Lung microvascular endothelial cell (primary cell): Measurements from ENCODE around the gene RAB4A. TPM values are rescaled to one million over a fixed set of nuclear protein-coding genes. Genes with fewer than 3 reads are reported as not detected.
A peak's percentile ranks its signal among the peaks of the same experiment; 100 is the strongest.

ENCODE experiments used
- DNase-seq, 2 donors: peaks; one replicate each; pipeline versions ENCODE4 v3.0.0 to v3.0.0-alpha.2; 2010; ENCODE audit warnings: low read depth in 2 of 2
- total RNA-seq: library from RNA; depleted of rRNA; stranded (reverse); fragments of >200 nt; gene quantifications from 2 replicates; pipeline ENCODE4 v1.2.1, GENCODE V29; 2014

Gene RAB4A
- 13.9 and 15.7 TPM in 2 replicates for total RNA-seq

DNA sequence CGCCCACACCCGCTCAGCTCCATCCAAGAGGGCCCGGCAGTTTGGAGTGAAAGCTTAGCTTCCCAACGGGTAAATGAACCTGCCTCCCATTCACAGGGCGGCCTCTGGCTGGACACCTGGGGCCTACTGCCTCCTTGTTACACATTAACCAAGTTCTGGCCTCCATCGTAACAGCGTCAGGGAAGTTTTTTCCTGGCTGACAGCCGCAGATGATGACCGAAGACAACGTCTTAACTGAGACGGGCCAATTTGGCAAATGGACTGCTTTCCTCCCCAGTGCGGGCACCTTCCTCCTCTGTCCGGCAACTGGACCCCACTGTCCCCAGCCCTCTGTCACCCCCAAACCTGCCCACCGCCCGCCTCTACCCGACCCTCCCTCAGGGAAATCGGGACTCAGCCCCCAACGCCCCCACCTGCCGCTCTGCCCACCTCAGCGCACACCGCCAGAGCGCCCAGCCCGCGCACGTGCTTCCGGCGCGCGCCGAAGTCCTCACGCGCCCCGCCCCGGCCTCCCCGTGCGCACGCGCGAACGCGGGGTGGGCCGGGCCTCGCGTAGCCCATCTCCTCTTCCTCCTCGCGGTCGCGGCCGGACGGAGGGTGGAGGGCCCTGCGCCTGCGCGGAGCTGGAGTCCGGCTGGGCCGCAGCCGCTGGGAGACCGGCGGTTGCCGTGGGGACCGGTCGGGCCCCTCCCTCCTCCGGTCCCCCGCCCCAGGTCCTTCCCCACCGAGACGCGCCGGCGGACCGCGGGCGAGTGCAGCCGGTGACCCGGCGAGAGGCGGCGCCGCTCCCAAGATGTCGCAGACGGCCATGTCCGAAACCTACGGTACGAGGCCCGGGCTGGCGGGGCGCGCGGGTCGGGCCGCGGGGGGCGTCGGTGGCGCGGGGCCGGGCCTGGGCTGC is at the start of gene RAB4A:
Gene RAB4A (plus strand): TSS at position 565 of the 901 bp plus-strand sequence. CDS start 229 bp downstream, at position 794.
- peak; percentile 90 to 94 for DNase-seq

- no peak for DNase-seq
These were observed 48.8 kb upstream of the RAB4A start for GRCh38 chr1:229222081-229222480.

- no peak for DNase-seq
These were observed 47.4 kb upstream of the RAB4A start for GRCh38 chr1:229223498-229223897.

GRCh38 chr1:229224308-229224707 is 46.6 kb upstream of the RAB4A start:
- peak in 1 of 2 donors; percentile 47 for DNase-seq

DNA sequence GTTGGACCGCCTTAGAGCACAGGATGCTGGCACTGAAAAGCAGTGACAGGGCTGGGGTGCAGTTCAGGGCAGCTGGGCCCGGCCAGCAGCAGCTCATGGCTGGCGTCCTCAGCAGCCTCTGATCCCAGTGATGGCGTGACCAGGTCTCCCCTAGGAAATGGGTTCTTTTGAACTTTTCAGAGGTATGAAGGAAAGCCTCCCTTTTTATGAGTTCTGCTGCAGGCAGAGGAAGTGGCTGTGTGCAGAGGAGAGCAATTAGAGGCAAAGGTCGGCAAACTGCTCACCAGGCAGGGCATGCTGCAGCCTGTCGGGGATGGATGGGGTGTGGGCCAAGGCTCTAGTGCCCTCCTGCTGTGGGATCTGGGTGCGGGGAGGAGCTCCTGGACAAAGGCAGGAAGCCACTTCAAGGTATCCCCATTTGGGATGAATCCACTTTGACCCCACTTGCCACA is 45.6 kb upstream of the RAB4A start:
- DNase-seq: no peak

DNA sequence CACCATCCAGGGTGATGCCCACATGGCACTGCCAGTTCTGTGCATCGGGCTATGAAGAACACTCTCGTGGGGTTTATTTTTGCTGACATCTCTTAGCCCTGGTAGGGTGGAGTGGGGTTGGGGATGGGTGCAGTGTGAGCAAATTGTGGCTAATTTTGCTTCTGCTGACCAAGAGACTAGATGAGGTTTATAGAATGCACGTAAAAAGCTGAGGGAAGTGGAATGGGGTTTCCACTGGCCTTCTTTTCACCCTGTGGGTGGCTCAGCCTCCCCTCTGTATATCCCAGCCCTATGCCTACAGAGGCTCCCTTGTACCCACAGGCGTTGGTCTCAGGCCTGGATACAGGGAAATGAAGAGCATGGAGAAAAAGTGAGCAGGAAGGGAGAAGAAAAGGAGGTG is 44.1 kb upstream of the RAB4A start:
- DNase-seq: no peak

DNA sequence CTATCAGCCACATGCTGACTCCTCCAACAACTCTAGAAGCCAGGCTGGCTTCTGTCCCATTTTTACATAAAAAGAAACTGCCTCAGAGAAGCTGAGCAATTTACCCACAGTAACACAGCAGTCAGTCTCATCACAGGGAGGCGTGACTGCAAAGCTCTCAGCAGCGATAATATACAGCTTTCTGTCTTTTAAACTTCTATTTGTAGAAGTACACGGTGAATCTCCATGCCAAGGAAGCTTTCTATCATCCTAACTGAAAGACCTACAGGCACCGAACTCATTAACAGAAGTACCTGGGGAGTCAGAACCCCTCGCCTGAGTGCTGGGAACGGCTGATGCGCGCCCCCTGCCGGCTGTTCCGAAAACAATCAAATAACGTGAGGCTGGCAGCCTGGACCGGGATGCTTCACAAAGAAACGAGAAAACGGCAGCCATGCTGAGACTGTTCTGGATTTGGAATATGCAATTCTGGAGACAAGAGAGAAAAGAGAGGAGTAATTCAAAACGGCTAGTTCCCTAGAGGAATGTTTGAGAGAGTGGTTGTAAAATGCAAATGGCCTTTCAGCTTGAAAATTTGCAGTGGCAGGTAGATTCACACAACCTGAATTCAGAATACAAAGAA is 43.5 kb upstream of the RAB4A start:
- DNase-seq: peak; percentile 71 to 85

GRCh38 chr1:229228522-229228921 is 42.4 kb upstream of the RAB4A start:
- no peak for DNase-seq

- peak in 1 of 2 donors; percentile 15 for DNase-seq
These were observed 41.7 kb upstream of the RAB4A start for GRCh38 chr1:229229137-229229720.

GRCh38 chr1:229229721-229230139 is 41.2 kb upstream of the RAB4A start:
- DNase-seq: no peak

GRCh38 chr1:229230140-229230892 is 40.6 kb upstream of the RAB4A start:
- no peak for DNase-seq

- DNase-seq: peak; percentile 23 to 64
These were observed 39.8 kb upstream of the RAB4A start for GRCh38 chr1:229230893-229231753.

DNA sequence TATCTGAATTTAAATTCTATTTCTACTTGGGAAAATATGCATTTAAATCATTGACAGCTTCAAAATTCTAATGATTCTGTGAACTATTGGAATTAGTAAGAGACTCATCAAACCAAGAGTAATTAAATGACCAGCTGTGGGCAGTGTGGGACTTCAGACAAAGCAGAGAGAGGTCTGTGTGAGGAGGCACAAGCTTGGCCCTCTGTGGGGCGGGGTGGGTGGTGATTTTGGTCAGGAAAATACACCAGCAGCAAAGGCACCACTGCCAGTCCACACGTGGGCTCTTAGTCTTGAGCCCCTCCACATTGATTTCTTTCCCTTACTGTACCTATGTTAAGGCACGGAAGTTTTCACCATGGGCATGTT is 39.2 kb upstream of the RAB4A start:
- DNase-seq: no peak

DNA sequence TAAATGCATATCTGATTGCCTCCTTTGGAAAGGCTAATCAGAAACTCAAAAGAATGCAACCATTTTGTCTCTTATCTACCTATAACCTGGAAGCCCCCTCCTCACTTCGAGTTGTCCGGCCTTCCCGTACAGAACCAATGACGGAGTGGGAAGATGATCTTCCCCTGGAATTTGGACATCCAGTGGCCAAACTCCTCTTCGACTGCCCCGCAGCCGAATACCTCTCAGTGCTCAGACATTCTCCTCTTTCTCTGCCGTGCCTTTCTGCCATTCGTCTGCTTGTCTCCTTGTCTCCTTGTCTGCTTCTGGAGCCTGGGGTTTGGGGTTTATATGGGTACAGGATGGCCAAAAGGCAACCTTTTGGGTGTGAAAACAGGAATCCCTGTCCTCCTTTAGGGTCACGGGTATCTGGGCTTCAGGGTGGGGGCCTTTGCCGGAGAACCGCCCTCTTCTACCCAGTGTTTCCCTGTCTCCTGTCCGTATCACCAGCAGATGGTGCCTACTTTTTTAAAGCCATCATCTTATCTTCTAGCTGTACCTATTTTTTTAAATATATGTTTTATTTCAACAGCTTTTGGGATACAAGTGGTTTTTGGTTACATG is 35.9 kb upstream of the RAB4A start:
- DNase-seq: no peak

DNA sequence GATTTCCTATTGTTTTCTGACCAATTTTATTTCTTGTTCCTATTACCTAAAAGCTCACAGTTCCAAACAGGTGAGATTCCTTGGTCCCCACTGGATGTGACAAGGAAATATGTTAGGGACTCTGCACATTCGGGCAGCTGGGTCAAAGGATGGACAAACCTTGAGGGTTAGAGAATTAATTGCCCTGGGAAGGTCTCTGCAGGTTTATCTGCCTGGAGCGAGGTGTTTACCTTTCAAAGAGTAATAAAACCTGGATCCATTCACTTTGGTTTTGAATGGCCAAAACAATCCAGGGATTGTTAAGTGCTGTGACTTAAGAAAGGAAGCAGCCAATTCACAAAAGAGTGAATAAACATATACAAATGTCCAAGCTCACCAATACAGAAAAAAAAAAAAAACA is 33.6 kb upstream of the RAB4A start:
- no peak for DNase-seq

- no peak for DNase-seq
These were observed 32.7 kb upstream of the RAB4A start for GRCh38 chr1:229238231-229238630.

GRCh38 chr1:229238674-229239415 is 32.1 kb upstream of the RAB4A start:
- DNase-seq: peak in 1 of 2 donors; percentile 32

- DNase-seq: no peak
These were observed 30.4 kb upstream of the RAB4A start for GRCh38 chr1:229240532-229240931.

GRCh38 chr1:229241390-229241789 is 29.5 kb upstream of the RAB4A start:
- no peak for DNase-seq

- no peak for DNase-seq
These were observed 27.3 kb upstream of the RAB4A start for GRCh38 chr1:229243638-229244037.
